WTC11 (cell line): Measurements from ENCODE around the gene BDH2. TPM values are rescaled to one million over a fixed set of nuclear protein-coding genes. Genes with fewer than 3 reads are reported as not detected.

ENCODE experiments used
- ATAC-seq: fragments of 200-7000 bp; cut with Tn5 transposase; 2 replicates; pipeline ENCODE4 v1.10.0; 2021; ENCODE audit warnings: mild to moderate bottlenecking, moderate library complexity
- CTCF ChIA-PET: fragments of 300-600 bp; sonication (Branson Sonifier 250); formaldehyde crosslinking; loops from one replicate; lab custom pipeline; 2021; ENCODE audit warnings: antibody characterized with exemption; lab: Charles Lee
- POLR2A ChIA-PET: fragments of 350-600 bp; sonication (Branson Sonifier 250); formaldehyde crosslinking; loops from one replicate; lab custom pipeline; 2021; ENCODE audit warnings: antibody characterized with exemption; lab: Charles Lee
- DNase-seq: peaks from one replicate; pipeline ENCODE4 v3.0.0; 2021; ENCODE audit warnings: low spot score
- H3K27ac Mint-ChIP-seq: 2 replicates; pipeline ENCODE4 v1.8.0; 2021; ENCODE audit warnings: mixed read lengths
- H3K27me3 Mint-ChIP-seq: 2 replicates; pipeline ENCODE4 v1.8.0; 2021; ENCODE audit warnings: low read depth, mild to moderate bottlenecking, moderate library complexity, mixed read lengths
- H3K36me3 Mint-ChIP-seq: 2 replicates; pipeline ENCODE4 v1.8.0; 2021; ENCODE audit warnings: mixed read lengths
- H3K4me1 Mint-ChIP-seq: 2 replicates; pipeline ENCODE4 v1.8.0; 2022; ENCODE audit warnings: mixed read lengths
- H3K4me3 Mint-ChIP-seq: 2 replicates; pipeline ENCODE4 v1.8.0; 2021; ENCODE audit warnings: mild to moderate bottlenecking, moderate library complexity, mixed read lengths
- H3K9me3 Mint-ChIP-seq: 2 replicates; pipeline ENCODE4 v1.8.0; 2021; ENCODE audit warnings: mixed read lengths
- ESRRA ChIP-seq: sonication (generic); formaldehyde crosslinking; IDR thresholded peaks from 2 replicates; pipeline ENCODE4 v1.8.1; 2022; ENCODE audit warnings: mild to moderate bottlenecking, missing genetic modification reagents, borderline replicate concordance
- FOXJ3 ChIP-seq: sonication (generic); formaldehyde crosslinking; IDR thresholded peaks from 2 replicates; pipeline ENCODE4 v1.9.0; 2021; ENCODE audit warnings: missing genetic modification reagents, mild to moderate bottlenecking, borderline replicate concordance
- GRHL2 ChIP-seq: fragments of 250-450 bp; sonication (Bioruptor Pico); IDR thresholded peaks from 2 replicates; pipeline ENCODE4 v1.8.0; 2022; ENCODE audit warnings: mild to moderate bottlenecking, moderate library complexity; ENCODE audit not compliant: insufficient replicate concordance, severe bottlenecking
- NFE2L1 ChIP-seq: sonication (generic); formaldehyde crosslinking; IDR thresholded peaks from 2 replicates; pipeline ENCODE4 v1.8.1; 2023; ENCODE audit warnings: missing genetic modification reagents
- RELA ChIP-seq: sonication (generic); formaldehyde crosslinking; IDR thresholded peaks from 2 replicates; pipeline ENCODE4 v1.8.1; 2022; ENCODE audit warnings: missing genetic modification reagents, mild to moderate bottlenecking, borderline replicate concordance
- RORB ChIP-seq: fragments of 250-450 bp; sonication (Bioruptor Pico); IDR thresholded peaks from 2 replicates; pipeline ENCODE4 v1.9.0; 2021; ENCODE audit warnings: mild to moderate bottlenecking
- total RNA-seq: library from RNA; stranded (reverse); gene quantifications from 3 replicates; pipeline ENCODE4 v1.2.3, GENCODE V29; 2021
- TF ChIP-seq, protein P1 (sequence below): sonication (generic); formaldehyde crosslinking; conservative IDR thresholded peaks from 2 replicates; pipeline ENCODE4 v1.8.1; 2022; ENCODE audit warnings: mild to moderate bottlenecking, missing genetic modification reagents
- TF ChIP-seq, protein P2 (sequence below): sonication (generic); formaldehyde crosslinking; IDR thresholded peaks from 2 replicates; pipeline ENCODE4 v1.8.0; 2023; ENCODE audit warnings: mild to moderate bottlenecking, missing genetic modification reagents

Gene BDH2
- total RNA-seq, 1 experiment from 2014 or later = 39.6 TPM

GRCh38 chr4:103030791-103031190 lies 68.8 kb downstream of the BDH2 start (continued):
- TF ChIP-seq, protein P1, sequence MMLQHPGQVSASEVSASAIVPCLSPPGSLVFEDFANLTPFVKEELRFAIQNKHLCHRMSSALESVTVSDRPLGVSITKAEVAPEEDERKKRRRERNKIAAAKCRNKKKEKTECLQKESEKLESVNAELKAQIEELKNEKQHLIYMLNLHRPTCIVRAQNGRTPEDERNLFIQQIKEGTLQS (CRISPR knock-in tag) = no peak
- no peak for TF ChIP-seq RORB
- TF ChIP-seq FOXJ3 (CRISPR knock-in tag) = no peak
- TF ChIP-seq RELA (CRISPR knock-in tag) = no peak
- TF ChIP-seq ESRRA (CRISPR knock-in tag) = no peak
- no peak for TF ChIP-seq NFE2L1 (CRISPR knock-in tag)

DNA sequence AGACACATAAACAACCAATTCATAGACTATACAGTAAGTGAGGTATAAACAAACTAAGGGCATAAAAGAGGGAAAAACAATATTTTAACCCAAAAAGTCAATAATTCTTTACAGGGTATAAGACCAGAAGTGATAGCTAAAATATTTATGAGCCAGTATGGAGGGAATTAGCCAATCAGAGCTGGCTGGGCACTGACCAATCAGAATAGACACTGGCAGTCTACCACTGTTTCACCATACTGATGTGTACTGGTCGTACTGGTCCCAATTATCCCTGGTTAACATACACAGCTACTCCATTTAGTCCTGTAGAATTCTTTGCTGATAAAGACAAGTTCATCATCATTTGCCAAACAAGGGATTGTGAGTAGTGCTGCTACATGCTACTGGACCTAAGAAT lies 70.3 kb downstream of the BDH2 start:
- CTCF ChIA-PET = interaction anchor here (0.6 kb wide), 1 partner anchor 451 kb away, joined by 3 read pairs; no protein-coding TSS in a partner anchor
- no peak for TF ChIP-seq GRHL2 (CRISPR knock-in tag)
- TF ChIP-seq, protein P2, sequence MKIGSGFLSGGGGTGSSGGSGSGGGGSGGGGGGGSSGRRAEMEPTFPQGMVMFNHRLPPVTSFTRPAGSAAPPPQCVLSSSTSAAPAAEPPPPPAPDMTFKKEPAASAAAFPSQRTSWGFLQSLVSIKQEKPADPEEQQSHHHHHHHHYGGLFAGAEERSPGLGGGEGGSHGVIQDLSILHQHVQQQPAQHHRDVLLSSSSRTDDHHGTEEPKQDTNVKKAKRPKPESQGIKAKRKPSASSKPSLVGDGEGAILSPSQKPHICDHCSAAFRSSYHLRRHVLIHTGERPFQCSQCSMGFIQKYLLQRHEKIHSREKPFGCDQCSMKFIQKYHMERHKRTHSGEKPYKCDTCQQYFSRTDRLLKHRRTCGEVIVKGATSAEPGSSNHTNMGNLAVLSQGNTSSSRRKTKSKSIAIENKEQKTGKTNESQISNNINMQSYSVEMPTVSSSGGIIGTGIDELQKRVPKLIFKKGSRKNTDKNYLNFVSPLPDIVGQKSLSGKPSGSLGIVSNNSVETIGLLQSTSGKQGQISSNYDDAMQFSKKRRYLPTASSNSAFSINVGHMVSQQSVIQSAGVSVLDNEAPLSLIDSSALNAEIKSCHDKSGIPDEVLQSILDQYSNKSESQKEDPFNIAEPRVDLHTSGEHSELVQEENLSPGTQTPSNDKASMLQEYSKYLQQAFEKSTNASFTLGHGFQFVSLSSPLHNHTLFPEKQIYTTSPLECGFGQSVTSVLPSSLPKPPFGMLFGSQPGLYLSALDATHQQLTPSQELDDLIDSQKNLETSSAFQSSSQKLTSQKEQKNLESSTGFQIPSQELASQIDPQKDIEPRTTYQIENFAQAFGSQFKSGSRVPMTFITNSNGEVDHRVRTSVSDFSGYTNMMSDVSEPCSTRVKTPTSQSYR (CRISPR knock-in tag) = no peak
- Mint-ChIP-seq H3K9me3 (no peaks in the 10 kb centered on the region), H3K4me1 (no peaks in the 10 kb centered on the region), H3K36me3 (no peaks in the 10 kb centered on the region), H3K27me3 (no peaks in the 10 kb centered on the region; the same call in 1 of the 2 replicates), H3K4me3 (no peak overlapping the region), H3K27ac (no peak overlapping the region)
- DNase-seq = no peak
- no peak for ATAC-seq
- POLR2A ChIA-PET = no interaction called here

Other genes starting within 250 kb of the BDH2 start
- 30.0 to 36.6 TPM (median 36.2 TPM) in 3 replicates for gene CISD2, start 230.8 kb downstream of the BDH2 start, total RNA-seq
- gene SLC9B1, start 80.1 kb downstream of the BDH2 start, total RNA-seq = 0.34 to 1.4 TPM (median 0.59 TPM) in 3 replicates
- gene SLC9B2, start 23.1 kb downstream of the BDH2 start, total RNA-seq = 4.6 to 6.1 TPM (median 5.0 TPM) in 3 replicates
- gene CENPE, start 98.5 kb upstream of the BDH2 start, total RNA-seq = 41.5 to 46.6 TPM (median 44.4 TPM) in 3 replicates